Smooth muscle cell (in vitro differentiated cells): ENCODE measurements around the gene DNAJC28. TPM values are rescaled to one million over a fixed set of nuclear protein-coding genes. Genes with fewer than 3 reads are reported as not detected.

Source experiments
- DNase-seq: peaks from one replicate; lab custom pipeline; 2025; ENCODE audit not compliant: unreplicated experiment; lab: John Stamatoyannopoulos, UW
- H2AFZ ChIP-seq: fragments of 200-600 bp; sonication (generic); 2 replicates; pipeline ENCODE4 v1.6.0; 2016; ENCODE audit warnings: antibody characterized with exemption, low read depth, mild to moderate bottlenecking
- H3F3A ChIP-seq: fragments of 200-600 bp; sonication (generic); 2 replicates; pipeline ENCODE4 v1.6.0; 2017; ENCODE audit warnings: antibody characterized with exemption, low read depth
- H3K27ac ChIP-seq: fragments of 200-600 bp; sonication (generic); 2 replicates; pipeline ENCODE4 v1.5.1; 2016; ENCODE audit warnings: low read depth, mild to moderate bottlenecking
- H3K27me3 ChIP-seq: fragments of 200-600 bp; sonication (generic); 2 replicates; pipeline ENCODE4 v1.6.1; 2016; ENCODE audit warnings: low read depth, mild to moderate bottlenecking
- H3K36me3 ChIP-seq: fragments of 200-600 bp; sonication (generic); 2 replicates; pipeline ENCODE4 v1.5.1; 2016; ENCODE audit warnings: low read depth
- H3K4me1 ChIP-seq: fragments of 200-600 bp; sonication (generic); 2 replicates; pipeline ENCODE4 v1.5.1; 2016; ENCODE audit warnings: low read depth
- H3K4me2 ChIP-seq: fragments of 200-600 bp; sonication (generic); 2 replicates; pipeline ENCODE4 v1.6.0; 2016; ENCODE audit warnings: mild to moderate bottlenecking
- H3K4me3 ChIP-seq: fragments of 200-600 bp; sonication (generic); 2 replicates; pipeline ENCODE4 v1.5.1; 2016; ENCODE audit warnings: mild to moderate bottlenecking
- H3K79me2 ChIP-seq: fragments of 200-600 bp; sonication (generic); 2 replicates; pipeline ENCODE4 v1.6.0; 2016; ENCODE audit warnings: low read depth, mild to moderate bottlenecking
- H3K9ac ChIP-seq: fragments of 200-600 bp; sonication (generic); 2 replicates; pipeline ENCODE4 v1.6.0; 2016; ENCODE audit warnings: low read depth
- H3K9me3 ChIP-seq: fragments of 200-600 bp; sonication (generic); replicated peaks from 2 replicates; pipeline ENCODE4 v1.5.1; 2016; ENCODE audit warnings: low read depth
- H4K20me1 ChIP-seq: fragments of 200-600 bp; sonication (generic); 2 replicates; pipeline ENCODE4 v1.6.0; 2016; ENCODE audit warnings: low read depth
- WGBS: methylation state at CpG from one replicate; pipeline ENCODE4 v1.1.7; 2016; ENCODE audit warnings: low lambda C conversion rate; 5-methylcytosine and 5-hydroxymethylcytosine counted together
- polyA plus RNA-seq: library from polyadenylated mRNA; unstranded; fragments of >200 nt; fragmentation: Nextera tagmentation; extraction: Ambion mirVana; gene quantifications from 2 replicates; pipeline ENCODE4 v1.2.1, GENCODE V29; 2016
- total RNA-seq: library from RNA; depleted of rRNA; stranded (reverse); fragments of >200 nt; gene quantifications from 2 replicates; pipeline ENCODE4 v1.2.3, GENCODE V29; 2014
- TF ChIP-seq, protein P1 (sequence below): fragments of 200-600 bp; sonication (generic); IDR thresholded peaks from 2 replicates; pipeline ENCODE4 v1.5.1; 2017; ENCODE audit warnings: borderline replicate concordance, mild to moderate bottlenecking, antibody characterized with exemption; ENCODE audit not compliant: insufficient read depth, poor library complexity, severe bottlenecking

The DNAJC28 gene
- total and polyA plus RNA-seq, 2 experiments from 2014 or later = 0.85 to 1.3 TPM

DNA sequence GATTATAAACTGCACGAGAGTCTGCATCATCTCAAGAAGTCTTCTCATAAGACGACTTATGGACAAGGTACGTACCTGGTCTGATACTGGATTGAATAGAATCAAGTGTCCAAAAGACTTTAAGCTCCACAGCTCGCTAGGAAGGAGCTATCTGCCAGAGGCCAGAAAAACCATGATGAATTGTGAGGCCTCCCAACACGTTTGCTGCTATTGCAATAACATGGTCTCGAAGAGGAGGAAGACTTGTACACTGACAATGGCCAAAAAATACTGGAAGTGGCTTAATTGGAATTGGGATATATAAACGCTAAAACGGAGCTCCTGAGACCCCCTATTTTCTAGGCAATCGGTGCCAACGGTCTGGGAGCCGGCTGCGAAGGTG lies 534 bp downstream of the DNAJC28 start:
- Histone ChIP-seq H3K4me2 (peak overlapping the region; percentile 98), H3K4me3 (peak overlapping the region; percentile 94), H3K79me2 (no peaks in the 10 kb centered on the region), H3K4me1 (peaks cover 5% of the 10 kb centered on the region), H3K36me3 (no peaks in the 10 kb centered on the region), H3K27ac (no peak overlapping the region), H4K20me1 (no peaks in the 10 kb centered on the region), H3F3A (no peaks in the 10 kb centered on the region), H3K9me3 (no peaks in the 10 kb centered on the region), H2AFZ (peak overlapping the region; percentile 99), H3K27me3 (no peaks in the 10 kb centered on the region), H3K9ac (peak overlapping the region; percentile 79)
- DNase-seq = no peak
- TF ChIP-seq, protein P1, sequence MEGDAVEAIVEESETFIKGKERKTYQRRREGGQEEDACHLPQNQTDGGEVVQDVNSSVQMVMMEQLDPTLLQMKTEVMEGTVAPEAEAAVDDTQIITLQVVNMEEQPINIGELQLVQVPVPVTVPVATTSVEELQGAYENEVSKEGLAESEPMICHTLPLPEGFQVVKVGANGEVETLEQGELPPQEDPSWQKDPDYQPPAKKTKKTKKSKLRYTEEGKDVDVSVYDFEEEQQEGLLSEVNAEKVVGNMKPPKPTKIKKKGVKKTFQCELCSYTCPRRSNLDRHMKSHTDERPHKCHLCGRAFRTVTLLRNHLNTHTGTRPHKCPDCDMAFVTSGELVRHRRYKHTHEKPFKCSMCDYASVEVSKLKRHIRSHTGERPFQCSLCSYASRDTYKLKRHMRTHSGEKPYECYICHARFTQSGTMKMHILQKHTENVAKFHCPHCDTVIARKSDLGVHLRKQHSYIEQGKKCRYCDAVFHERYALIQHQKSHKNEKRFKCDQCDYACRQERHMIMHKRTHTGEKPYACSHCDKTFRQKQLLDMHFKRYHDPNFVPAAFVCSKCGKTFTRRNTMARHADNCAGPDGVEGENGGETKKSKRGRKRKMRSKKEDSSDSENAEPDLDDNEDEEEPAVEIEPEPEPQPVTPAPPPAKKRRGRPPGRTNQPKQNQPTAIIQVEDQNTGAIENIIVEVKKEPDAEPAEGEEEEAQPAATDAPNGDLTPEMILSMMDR = no peak
- WGBS = 26% methylated on average over 12 of the region's 12 CpGs

DNA sequence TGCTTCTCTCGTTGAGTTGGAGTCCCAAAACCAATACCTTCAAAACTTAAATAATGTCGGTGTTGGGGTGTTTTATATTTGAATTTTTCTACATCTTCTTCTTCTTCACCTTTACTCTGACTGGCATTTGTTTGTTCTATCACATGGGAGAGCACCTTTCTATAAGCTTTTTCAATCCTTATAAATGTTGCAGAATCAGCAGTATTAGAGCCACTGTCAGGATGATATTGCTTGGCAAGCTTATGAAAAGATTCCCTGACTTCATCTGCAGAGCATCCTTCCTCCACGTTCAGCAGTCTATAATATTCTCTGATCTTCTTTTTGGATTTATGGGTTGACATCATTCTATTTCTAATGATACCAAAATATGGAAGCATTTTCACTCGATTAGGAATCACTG lies 2.6 kb downstream of the DNAJC28 start:
- Histone ChIP-seq H2AFZ (no peak overlapping the region), H3K27ac (no peak overlapping the region), H3K27me3 (no peaks in the 10 kb centered on the region), H3F3A (no peaks in the 10 kb centered on the region), H3K36me3 (no peaks in the 10 kb centered on the region), H3K9ac (no peak overlapping the region), H3K4me3 (no peak overlapping the region), H3K4me1 (peaks cover 5% of the 10 kb centered on the region), H3K4me2 (no peak overlapping the region), H4K20me1 (no peaks in the 10 kb centered on the region), H3K9me3 (no peaks in the 10 kb centered on the region), H3K79me2 (no peaks in the 10 kb centered on the region)
- no peak for DNase-seq
- TF ChIP-seq, protein P1 = no peak
- 91% methylated on average over 4 of the region's 4 CpGs for WGBS

GRCh38 chr21:33487996-33488395 lies 3.5 kb downstream of the DNAJC28 start:
- Histone ChIP-seq H3K4me3 (no peak overlapping the region), H3K27me3 (no peaks in the 10 kb centered on the region), H3K9ac (no peak overlapping the region), H3K4me1 (peaks cover 5% of the 10 kb centered on the region), H4K20me1 (no peaks in the 10 kb centered on the region), H3K9me3 (no peaks in the 10 kb centered on the region), H3F3A (no peaks in the 10 kb centered on the region), H3K27ac (no peak overlapping the region), H3K79me2 (no peaks in the 10 kb centered on the region), H3K4me2 (no peak overlapping the region), H2AFZ (no peak overlapping the region), H3K36me3 (no peaks in the 10 kb centered on the region)
- WGBS = 94% methylated on average over 5 of the region's 5 CpGs
- TF ChIP-seq, protein P1 = no peak
- no peak for DNase-seq

GRCh38 chr21:33481314-33481943 lies 10.1 kb downstream of the DNAJC28 start:
- Histone ChIP-seq H3K4me1 (peaks cover 8% of the 10 kb centered on the region), H3K36me3 (no peaks in the 10 kb centered on the region), H3K4me2 (peak overlapping the region; percentile 93), H3K27ac (no peak overlapping the region), H3K9me3 (no peaks in the 10 kb centered on the region), H3K79me2 (peaks cover 21% of the 10 kb centered on the region), H3K4me3 (peak overlapping the region; percentile 94), H3K27me3 (no peaks in the 10 kb centered on the region), H3K9ac (no peak overlapping the region), H4K20me1 (peaks cover 4% of the 10 kb centered on the region), H3F3A (no peaks in the 10 kb centered on the region), H2AFZ (no peak overlapping the region)
- TF ChIP-seq, protein P1 = no peak
- no peak for DNase-seq
- 71% methylated on average over 9 of the region's 9 CpGs for WGBS
